BLaER1 (cell line): ENCODE data around the gene ZC3H12C.
A peak's percentile ranks its signal among the peaks of the same experiment; 100 is the strongest.
"Not testable (repeated sequence)": the region's sequence is repeated elsewhere in the genome, so short reads cannot be mapped to it uniquely, and the experiment has no call there.

Experiments used
- H3K27ac ChIP-seq: shearing (Covaris generic); formaldehyde crosslinking; 2 replicates; pipeline ENCODE4 v1.8.1; 2022
- H3K27me3 ChIP-seq: shearing (Covaris generic); formaldehyde crosslinking; 2 replicates; pipeline ENCODE4 v1.8.1; 2022
- H3K36me3 ChIP-seq: shearing (Covaris generic); formaldehyde crosslinking; 2 replicates; pipeline ENCODE4 v1.8.1; 2022
- H3K4me1 ChIP-seq: shearing (Covaris generic); formaldehyde crosslinking; 2 replicates; pipeline ENCODE4 v1.8.1; 2022
- H3K4me2 ChIP-seq: shearing (Covaris generic); formaldehyde crosslinking; 2 replicates; pipeline ENCODE4 v1.8.1; 2022
- H3K4me3 ChIP-seq: shearing (Covaris generic); formaldehyde crosslinking; 2 replicates; pipeline ENCODE4 v1.8.1; 2022
- H3K9ac ChIP-seq: shearing (Covaris generic); formaldehyde crosslinking; 2 replicates; pipeline ENCODE4 v1.8.1; 2022
- H3K9me3 ChIP-seq: shearing (Covaris generic); formaldehyde crosslinking; 2 replicates; pipeline ENCODE4 v1.8.1; 2022
- H4K20me1 ChIP-seq: shearing (Covaris generic); formaldehyde crosslinking; 2 replicates; pipeline ENCODE4 v1.8.1; 2022
- Cebpa-rat ChIP-seq: shearing (Covaris generic); IDR thresholded peaks from 2 replicates; pipeline ENCODE4 v1.8.1; 2022

ZC3H12C gene

GRCh38 chr11:110062247-110062646 is 30.9 kb upstream of the ZC3H12C start:
- Histone ChIP-seq H3K27me3 (no peaks in the 10 kb centered on the region), H3K9me3 (no peaks in the 10 kb centered on the region), H3K27ac (no peak overlapping the region), H3K36me3 (no peaks in the 10 kb centered on the region), H3K4me2 (no peak overlapping the region), H3K9ac (no peak overlapping the region), H3K4me3 (no peak overlapping the region), H3K4me1 (no peaks in the 10 kb centered on the region), H4K20me1 (no peaks in the 10 kb centered on the region)
- TF ChIP-seq Cebpa-rat = no peak

- Histone ChIP-seq H3K9ac (no peak overlapping the region), H4K20me1 (no peaks in the 10 kb centered on the region), H3K4me3 (no peak overlapping the region), H3K9me3 (no peaks in the 10 kb centered on the region), H3K4me2 (no peak overlapping the region), H3K27me3 (no peaks in the 10 kb centered on the region), H3K27ac (no peak overlapping the region), H3K4me1 (peaks cover 20% of the 10 kb centered on the region), H3K36me3 (no peaks in the 10 kb centered on the region)
- TF ChIP-seq Cebpa-rat = no peak
These were observed 28.0 kb upstream of the ZC3H12C start for GRCh38 chr11:110065189-110065588.

- H3K9ac ChIP-seq, H4K20me1 ChIP-seq, H3K9me3 ChIP-seq, H3K36me3 ChIP-seq, H3K27me3 ChIP-seq, H3K4me2 ChIP-seq, H3K27ac ChIP-seq, H3K4me3 ChIP-seq: not testable (repeated sequence)
- H3K4me1 ChIP-seq = peaks cover 29% of the 10 kb centered on the region
These were observed 25.2 kb upstream of the ZC3H12C start for GRCh38 chr11:110068001-110068400.

GRCh38 chr11:110069158-110069737 is 23.9 kb upstream of the ZC3H12C start:
- H3K4me1 ChIP-seq = peaks cover 29% of the 10 kb centered on the region
- peak overlapping the region; percentile 78 for H3K4me2 ChIP-seq
- H3K9me3 ChIP-seq = no peaks in the 10 kb centered on the region
- no peak overlapping the region for H3K9ac ChIP-seq
- H3K4me3 ChIP-seq = peak overlapping the region; percentile 15; the same call in 1 of the 2 replicates
- H3K27ac ChIP-seq = peak overlapping the region; percentile 69
- H4K20me1 ChIP-seq = no peaks in the 10 kb centered on the region
- H3K36me3 ChIP-seq = no peaks in the 10 kb centered on the region
- TF ChIP-seq Cebpa-rat = no peak
- no peaks in the 10 kb centered on the region for H3K27me3 ChIP-seq

GRCh38 chr11:110070176-110070575 is 23.0 kb upstream of the ZC3H12C start:
- peak overlapping the region; percentile 78 for H3K4me2 ChIP-seq
- no peak overlapping the region for H3K9ac ChIP-seq

GRCh38 chr11:110071197-110071596 is 22.0 kb upstream of the ZC3H12C start:
- H3K4me1 ChIP-seq = peaks cover 30% of the 10 kb centered on the region
- H3K4me2 ChIP-seq = no peak overlapping the region

More at GRCh38 chr11:110070176-110070575, 23.0 kb upstream of the ZC3H12C start:
- Histone ChIP-seq H3K9me3 (peaks cover 4% of the 10 kb centered on the region; the same call in 1 of the 2 replicates), H4K20me1 (no peaks in the 10 kb centered on the region), H3K27me3 (no peaks in the 10 kb centered on the region), H3K27ac (peak overlapping the region; percentile 69; the same call in 1 of the 2 replicates), H3K4me1 (peaks cover 29% of the 10 kb centered on the region), H3K36me3 (no peaks in the 10 kb centered on the region), H3K4me3 (no peak overlapping the region)
- TF ChIP-seq Cebpa-rat = no peak

GRCh38 chr11:110072930-110073329 is 20.3 kb upstream of the ZC3H12C start:
- Histone ChIP-seq H4K20me1 (no peaks in the 10 kb centered on the region), H3K9me3 (peaks cover 4% of the 10 kb centered on the region; the same call in 1 of the 2 replicates), H3K27ac (no peak overlapping the region), H3K9ac (no peak overlapping the region), H3K27me3 (no peaks in the 10 kb centered on the region), H3K4me3 (no peak overlapping the region), H3K36me3 (no peaks in the 10 kb centered on the region), H3K4me2 (no peak overlapping the region), H3K4me1 (peaks cover 34% of the 10 kb centered on the region)
- TF ChIP-seq Cebpa-rat = no peak

More at GRCh38 chr11:110071197-110071596, 22.0 kb upstream of the ZC3H12C start:
- no peak overlapping the region for H3K27ac ChIP-seq
- no peaks in the 10 kb centered on the region for H4K20me1 ChIP-seq
- no peak overlapping the region for H3K4me3 ChIP-seq
- H3K9me3 ChIP-seq = peaks cover 4% of the 10 kb centered on the region; the same call in 1 of the 2 replicates
- no peak overlapping the region for H3K9ac ChIP-seq
- no peak for TF ChIP-seq Cebpa-rat
- no peaks in the 10 kb centered on the region for H3K27me3 ChIP-seq
- no peaks in the 10 kb centered on the region for H3K36me3 ChIP-seq

- Histone ChIP-seq H3K9ac (no peak overlapping the region), H3K4me3 (no peak overlapping the region), H3K9me3 (peaks cover 10% of the 10 kb centered on the region), H3K27ac (no peak overlapping the region), H4K20me1 (no peaks in the 10 kb centered on the region), H3K4me1 (peaks cover 21% of the 10 kb centered on the region), H3K36me3 (no peaks in the 10 kb centered on the region), H3K4me2 (no peak overlapping the region), H3K27me3 (no peaks in the 10 kb centered on the region)
- no peak for TF ChIP-seq Cebpa-rat
These were observed 18.7 kb upstream of the ZC3H12C start for GRCh38 chr11:110074499-110074898.

- no peak for TF ChIP-seq Cebpa-rat
- Histone ChIP-seq H3K4me1 (peaks cover 13% of the 10 kb centered on the region), H3K36me3 (no peaks in the 10 kb centered on the region), H3K27me3 (no peaks in the 10 kb centered on the region), H3K4me2 (no peak overlapping the region), H3K9ac (no peak overlapping the region), H3K27ac (no peak overlapping the region), H3K4me3 (no peak overlapping the region), H4K20me1 (no peaks in the 10 kb centered on the region), H3K9me3 (peaks cover 15% of the 10 kb centered on the region)
These were observed 17.9 kb upstream of the ZC3H12C start for GRCh38 chr11:110075105-110075846.

- Histone ChIP-seq H4K20me1 (no peaks in the 10 kb centered on the region), H3K9me3 (peaks cover 15% of the 10 kb centered on the region), H3K9ac (no peak overlapping the region), H3K4me1 (peaks cover 7% of the 10 kb centered on the region; the same call in 1 of the 2 replicates), H3K27ac (no peak overlapping the region), H3K4me3 (no peak overlapping the region), H3K36me3 (no peaks in the 10 kb centered on the region), H3K4me2 (no peak overlapping the region), H3K27me3 (no peaks in the 10 kb centered on the region)
- no peak for TF ChIP-seq Cebpa-rat
These were observed 17.4 kb upstream of the ZC3H12C start for GRCh38 chr11:110075847-110076208.
